Astrocyte (in vitro differentiated cells and primary cell): Measurements from ENCODE around the gene NKX1-1. TPM values are rescaled to one million over a fixed set of nuclear protein-coding genes. Genes with fewer than 3 reads are reported as not detected.

ENCODE experiments used
- DNase-seq: peaks from one replicate; pipeline ENCODE4 v3.0.0-alpha.2; 2010; ENCODE audit warnings: low read depth
- FAIRE-seq: peaks from 2 replicates; lab custom pipeline; 2011; peaks lifted over from hg19 to GRCh38; lab: Jason Lieb, UNC
- H2AFZ ChIP-seq: 2 replicates; pipeline ENCODE4 v1.6.0; 2012; ENCODE audit warnings: low read depth, low read length, inconsistent platforms
- H3K27ac ChIP-seq: 2 replicates; pipeline ENCODE4 v1.5.1; 2011; ENCODE audit warnings: low read depth, low read length, inconsistent platforms
- H3K27me3 ChIP-seq: 2 replicates; pipeline ENCODE4 v1.6.0; 2011; ENCODE audit warnings: low read length, inconsistent platforms; ENCODE audit not compliant: insufficient read depth
- H3K36me3 ChIP-seq: 2 replicates; pipeline ENCODE4 v1.5.1; 2011; ENCODE audit warnings: low read length, inconsistent platforms; ENCODE audit not compliant: insufficient read depth
- H3K4me1 ChIP-seq: 2 replicates; pipeline ENCODE4 v1.5.1; 2011; ENCODE audit warnings: low read length, inconsistent platforms; ENCODE audit not compliant: insufficient read depth
- H3K4me2 ChIP-seq: 2 replicates; pipeline ENCODE4 v1.6.0; 2012; ENCODE audit warnings: low read length, inconsistent platforms
- H3K4me3 ChIP-seq: 2 replicates; pipeline ENCODE4 v1.5.1; 2011; ENCODE audit warnings: low read depth, mild to moderate bottlenecking, low read length, inconsistent platforms; ENCODE audit not compliant: insufficient read depth
- H3K79me2 ChIP-seq: 2 replicates; pipeline ENCODE4 v1.6.0; 2012; ENCODE audit warnings: mild to moderate bottlenecking, low read length, inconsistent platforms; ENCODE audit not compliant: insufficient read depth
- H3K9ac ChIP-seq: 2 replicates; pipeline ENCODE4 v1.6.0; 2012; ENCODE audit warnings: mild to moderate bottlenecking, low read length, inconsistent platforms
- H3K9me3 ChIP-seq: 2 replicates; pipeline ENCODE4 v1.5.1; 2012; ENCODE audit warnings: low read depth, mild to moderate bottlenecking, low read length, inconsistent platforms; ENCODE audit not compliant: insufficient read depth
- H4K20me1 ChIP-seq: 2 replicates; pipeline ENCODE4 v1.6.0; 2012; ENCODE audit warnings: low read length, inconsistent platforms; ENCODE audit not compliant: insufficient read depth
- H3K27ac Mint-ChIP-seq: one replicate; pipeline ENCODE4 v1.8.0; 2021; ENCODE audit warnings: mild to moderate bottlenecking, mixed read lengths; ENCODE audit not compliant: unreplicated experiment
- H3K27me3 Mint-ChIP-seq: one replicate; pipeline ENCODE4 v1.8.0; 2021; ENCODE audit warnings: low read depth, mixed read lengths; ENCODE audit not compliant: unreplicated experiment
- H3K36me3 Mint-ChIP-seq: one replicate; pipeline ENCODE4 v1.8.0; 2021; ENCODE audit warnings: low read depth, mixed read lengths; ENCODE audit not compliant: unreplicated experiment
- H3K4me1 Mint-ChIP-seq: one replicate; pipeline ENCODE4 v1.8.0; 2021; ENCODE audit warnings: low read depth, mixed read lengths; ENCODE audit not compliant: unreplicated experiment
- H3K4me3 Mint-ChIP-seq: one replicate; pipeline ENCODE4 v1.8.0; 2021; ENCODE audit warnings: mild to moderate bottlenecking, moderate library complexity, mixed read lengths; ENCODE audit not compliant: unreplicated experiment
- H3K9me3 Mint-ChIP-seq: one replicate; pipeline ENCODE4 v1.8.0; 2021; ENCODE audit warnings: mild to moderate bottlenecking, mixed read lengths; ENCODE audit not compliant: unreplicated experiment
- EZH2 ChIP-seq: IDR thresholded peaks from 2 replicates; pipeline ENCODE4 v1.6.1; 2012; ENCODE audit warnings: mild to moderate bottlenecking, low read length, inconsistent platforms; ENCODE audit not compliant: insufficient read depth
- total RNA-seq: library from RNA; stranded (reverse); gene quantifications from 2 replicates; pipeline ENCODE4 v1.2.1, GENCODE V29; 2021
- TF ChIP-seq, protein P1 (sequence below): IDR thresholded peaks from 2 replicates; pipeline ENCODE4 v1.5.1; 2011; ENCODE audit warnings: low read depth, mild to moderate bottlenecking, inconsistent platforms, low read length, moderate library complexity; ENCODE audit not compliant: insufficient read depth

NKX1-1 gene
- total RNA-seq, 1 donor from 2014 or later: not detected

DNA sequence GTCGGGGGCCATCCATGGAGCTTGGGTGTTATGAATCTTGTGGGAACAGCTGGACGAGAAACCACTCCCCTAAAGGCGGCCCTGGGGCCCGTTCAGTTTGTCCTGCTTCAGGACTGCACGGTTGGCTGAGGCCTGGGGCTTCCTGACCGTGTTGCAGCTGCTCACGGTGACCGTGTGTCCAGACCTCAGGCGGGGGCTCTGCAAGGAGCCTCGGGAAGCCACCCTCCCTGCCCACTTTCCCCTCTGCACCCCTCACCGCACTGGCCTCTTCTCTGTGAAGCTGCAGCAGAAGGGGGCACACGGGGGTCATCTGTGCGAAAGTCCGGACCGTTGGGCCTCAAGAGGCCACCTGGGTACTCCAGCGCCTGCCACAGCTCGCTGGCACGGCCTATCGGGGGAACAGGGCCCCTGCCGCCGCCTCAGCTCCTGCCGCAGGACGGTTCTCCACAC is 29.8 kb downstream of the NKX1-1 start:
- Mint-ChIP-seq H3K27me3 (no peaks in the 10 kb centered on the region), H3K9me3 (peaks cover 5% of the 10 kb centered on the region), H3K36me3 (peaks cover 22% of the 10 kb centered on the region), H3K4me3 (no peak overlapping the region), H3K27ac (no peak overlapping the region), H3K4me1 (no peaks in the 10 kb centered on the region)
- H2AFZ ChIP-seq: no peak overlapping the region
- no peaks in the 10 kb centered on the region for H3K36me3 ChIP-seq
- no peaks in the 10 kb centered on the region for H3K4me1 ChIP-seq
- no peak overlapping the region for H3K4me3 ChIP-seq
- TF ChIP-seq, protein P1, sequence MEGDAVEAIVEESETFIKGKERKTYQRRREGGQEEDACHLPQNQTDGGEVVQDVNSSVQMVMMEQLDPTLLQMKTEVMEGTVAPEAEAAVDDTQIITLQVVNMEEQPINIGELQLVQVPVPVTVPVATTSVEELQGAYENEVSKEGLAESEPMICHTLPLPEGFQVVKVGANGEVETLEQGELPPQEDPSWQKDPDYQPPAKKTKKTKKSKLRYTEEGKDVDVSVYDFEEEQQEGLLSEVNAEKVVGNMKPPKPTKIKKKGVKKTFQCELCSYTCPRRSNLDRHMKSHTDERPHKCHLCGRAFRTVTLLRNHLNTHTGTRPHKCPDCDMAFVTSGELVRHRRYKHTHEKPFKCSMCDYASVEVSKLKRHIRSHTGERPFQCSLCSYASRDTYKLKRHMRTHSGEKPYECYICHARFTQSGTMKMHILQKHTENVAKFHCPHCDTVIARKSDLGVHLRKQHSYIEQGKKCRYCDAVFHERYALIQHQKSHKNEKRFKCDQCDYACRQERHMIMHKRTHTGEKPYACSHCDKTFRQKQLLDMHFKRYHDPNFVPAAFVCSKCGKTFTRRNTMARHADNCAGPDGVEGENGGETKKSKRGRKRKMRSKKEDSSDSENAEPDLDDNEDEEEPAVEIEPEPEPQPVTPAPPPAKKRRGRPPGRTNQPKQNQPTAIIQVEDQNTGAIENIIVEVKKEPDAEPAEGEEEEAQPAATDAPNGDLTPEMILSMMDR: no peak
- TF ChIP-seq EZH2: no peak
- H3K27me3 ChIP-seq: no peaks in the 10 kb centered on the region
- no peak overlapping the region for H3K4me2 ChIP-seq
- no peaks in the 10 kb centered on the region for H3K79me2 ChIP-seq
- H3K9ac ChIP-seq: no peak overlapping the region
- no peak for FAIRE-seq
- H4K20me1 ChIP-seq: no peaks in the 10 kb centered on the region
- DNase-seq: no peak
- H3K27ac ChIP-seq: no peak overlapping the region
- H3K9me3 ChIP-seq: no peaks in the 10 kb centered on the region

- Histone ChIP-seq H3K4me2 (no peak overlapping the region), H3K36me3 (no peaks in the 10 kb centered on the region), H3K27me3 (no peaks in the 10 kb centered on the region), H3K4me3 (no peak overlapping the region), H4K20me1 (no peaks in the 10 kb centered on the region), H3K9ac (no peak overlapping the region), H3K79me2 (no peaks in the 10 kb centered on the region), H2AFZ (no peak overlapping the region), H3K9me3 (no peaks in the 10 kb centered on the region), H3K4me1 (no peaks in the 10 kb centered on the region), H3K27ac (no peak overlapping the region)
- no peak overlapping the region for H3K27ac Mint-ChIP-seq
- peaks cover 5% of the 10 kb centered on the region for H3K9me3 Mint-ChIP-seq
- H3K4me3 Mint-ChIP-seq: no peak overlapping the region
- no peaks in the 10 kb centered on the region for H3K27me3 Mint-ChIP-seq
- DNase-seq (no peak), FAIRE-seq (no peak)
- H3K4me1 Mint-ChIP-seq: no peaks in the 10 kb centered on the region
- TF ChIP-seq, protein P1: no peak
- no peak for TF ChIP-seq EZH2
- peaks cover 25% of the 10 kb centered on the region for H3K36me3 Mint-ChIP-seq
Measured at GRCh38 chr4:1375761-1376322, 30.4 kb downstream of the NKX1-1 start.

- Histone ChIP-seq H3K27me3 (no peaks in the 10 kb centered on the region), H2AFZ (no peak overlapping the region), H3K4me3 (no peak overlapping the region), H4K20me1 (no peaks in the 10 kb centered on the region), H3K4me1 (no peaks in the 10 kb centered on the region), H3K79me2 (no peaks in the 10 kb centered on the region), H3K9me3 (no peaks in the 10 kb centered on the region), H3K27ac (no peak overlapping the region), H3K4me2 (no peak overlapping the region), H3K9ac (no peak overlapping the region), H3K36me3 (no peaks in the 10 kb centered on the region)
- FAIRE-seq (no peak), DNase-seq (no peak)
- Mint-ChIP-seq H3K4me3 (no peak overlapping the region), H3K27ac (no peak overlapping the region), H3K4me1 (no peaks in the 10 kb centered on the region), H3K36me3 (peaks cover 25% of the 10 kb centered on the region), H3K27me3 (no peaks in the 10 kb centered on the region), H3K9me3 (peaks cover 5% of the 10 kb centered on the region)
- TF ChIP-seq, protein P1: no peak
Measured at GRCh38 chr4:1375051-1375721, 31.1 kb downstream of the NKX1-1 start.
